Activated CD8-positive, alpha-beta memory T cell treated with anti-CD3 and anti-CD28 coated beads for 24 hours (primary cell): ENCODE results near the gene PRSS22.

ENCODE experiments used
- DNase-seq: peaks from one replicate; pipeline ENCODE4 v3.0.0-alpha.2; 2020

The PRSS22 gene

DNA sequence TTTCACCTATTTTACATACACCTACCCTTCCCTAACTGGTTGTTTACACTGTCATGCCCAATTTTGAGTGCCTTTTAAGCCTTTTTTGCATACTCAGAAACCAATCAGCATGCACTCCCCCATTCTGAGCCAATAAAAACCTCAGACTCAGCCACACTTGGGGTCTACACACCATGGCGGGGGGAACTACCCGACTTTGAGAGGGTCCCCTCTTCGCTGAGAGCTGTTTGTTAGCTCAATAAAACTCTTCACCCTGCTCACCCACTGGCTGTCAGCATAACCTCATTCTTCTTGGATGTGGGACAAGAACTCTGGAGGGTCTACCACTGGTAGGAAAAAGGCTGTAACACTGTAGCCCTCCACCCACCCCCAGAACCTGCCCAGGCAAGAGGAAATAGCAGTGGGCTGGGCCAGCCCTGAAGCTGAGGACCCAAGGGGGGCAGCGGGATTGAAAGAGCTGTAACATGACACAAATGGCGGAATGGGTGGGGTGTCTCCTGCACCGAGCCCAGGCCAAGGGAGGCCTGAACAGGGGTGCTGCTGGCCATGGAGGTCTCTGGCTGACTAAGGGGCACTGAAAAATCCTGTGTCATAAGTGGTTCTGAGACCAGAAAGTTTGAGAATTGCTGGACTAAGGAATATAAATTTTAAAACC, 22.0 kb upstream of the PRSS22 start:
- no peak for DNase-seq

DNA sequence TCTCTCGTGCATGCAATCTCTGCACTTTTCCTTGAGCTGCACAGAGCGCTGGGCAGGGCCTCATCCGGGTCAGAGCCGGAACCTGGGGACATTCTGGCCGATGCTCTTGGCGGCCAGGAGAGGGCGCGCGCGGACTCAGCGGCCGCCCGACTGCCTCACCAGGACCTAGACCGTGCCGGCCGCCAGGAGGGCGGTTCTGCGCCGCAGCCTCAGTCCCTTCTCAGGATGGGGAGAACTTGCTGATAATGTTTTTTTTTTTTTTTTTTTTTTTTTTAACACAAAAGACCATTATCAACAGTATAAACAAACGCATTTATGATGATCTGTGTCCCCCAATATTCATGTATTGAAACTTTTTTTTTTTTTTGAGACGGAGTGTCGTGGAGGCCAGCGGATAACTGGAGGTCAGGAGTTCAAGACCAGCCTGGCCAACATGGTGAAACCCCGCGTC, 17.0 kb upstream of the PRSS22 start:
- peak; percentile 82 for DNase-seq

DNA sequence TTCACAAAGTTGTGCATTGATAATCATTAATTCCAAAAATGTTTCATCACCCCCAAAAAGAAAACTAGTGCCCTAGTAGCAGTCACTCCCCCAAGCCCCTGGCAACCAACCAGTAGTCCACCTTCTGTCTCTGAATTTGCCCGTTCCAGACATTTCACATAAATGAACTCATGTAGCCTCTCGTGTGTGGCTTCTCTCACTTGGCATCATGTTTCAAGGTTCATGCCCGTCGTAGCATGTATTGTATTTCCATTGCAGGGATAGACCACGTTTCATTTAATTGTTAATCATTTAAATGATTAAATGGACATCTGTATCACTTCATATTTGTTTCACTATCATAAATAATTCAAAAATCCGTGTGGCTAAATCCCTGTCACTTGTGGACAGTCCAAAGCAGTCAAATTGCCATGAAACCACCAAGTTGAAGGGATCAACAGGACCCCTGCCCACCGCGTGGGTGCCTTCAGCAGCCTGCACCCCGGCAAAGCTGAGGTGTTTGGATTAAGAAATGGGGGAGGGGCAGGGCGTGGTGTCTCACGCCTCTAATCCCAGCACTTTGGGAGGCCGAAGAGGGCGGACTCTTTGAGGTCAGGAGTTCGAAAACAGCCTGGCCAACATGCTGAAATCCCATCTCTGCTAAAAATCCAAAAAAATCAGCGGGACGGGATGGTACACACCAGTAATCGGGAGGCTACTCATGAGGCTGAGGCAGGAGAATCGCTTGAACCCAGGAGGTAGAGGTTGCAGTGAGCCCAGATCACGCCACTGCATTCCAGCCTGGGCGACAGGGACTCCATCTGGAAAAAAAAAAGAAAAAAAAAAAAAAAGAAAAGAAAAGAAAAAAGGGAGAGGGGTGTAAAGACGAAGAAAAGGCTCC, 16.3 kb upstream of the PRSS22 start:
- DNase-seq = no peak

- no peak for DNase-seq
Measured at GRCh38 chr16:2871926-2872325, 14.0 kb upstream of the PRSS22 start.

- DNase-seq = peak; percentile 99
Measured at GRCh38 chr16:2867987-2868789, 10.2 kb upstream of the PRSS22 start.

- no peak for DNase-seq
Measured at GRCh38 chr16:2867661-2867986, 9.7 kb upstream of the PRSS22 start.

- DNase-seq = no peak
Measured at GRCh38 chr16:2866431-2866830, 8.5 kb upstream of the PRSS22 start.

DNA sequence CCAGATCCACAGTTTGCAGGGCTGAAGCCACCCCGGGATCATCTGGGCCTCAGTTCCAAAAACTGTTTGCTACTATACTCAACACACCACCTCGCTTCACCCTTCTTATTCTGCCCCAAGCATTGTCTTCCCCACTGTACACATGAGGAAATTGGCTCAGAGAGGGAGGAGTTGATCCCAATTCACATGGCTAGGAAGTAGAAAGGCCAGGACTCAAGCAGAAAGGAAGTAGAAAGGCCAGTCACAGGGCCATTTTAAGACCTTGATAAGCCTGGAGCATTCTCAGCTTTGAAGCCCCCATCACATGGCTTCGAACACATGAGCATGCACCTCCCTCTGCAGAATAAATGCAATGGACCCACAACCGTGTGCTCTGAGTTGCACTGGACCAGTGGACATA, 7.7 kb upstream of the PRSS22 start:
- DNase-seq = no peak

DNA sequence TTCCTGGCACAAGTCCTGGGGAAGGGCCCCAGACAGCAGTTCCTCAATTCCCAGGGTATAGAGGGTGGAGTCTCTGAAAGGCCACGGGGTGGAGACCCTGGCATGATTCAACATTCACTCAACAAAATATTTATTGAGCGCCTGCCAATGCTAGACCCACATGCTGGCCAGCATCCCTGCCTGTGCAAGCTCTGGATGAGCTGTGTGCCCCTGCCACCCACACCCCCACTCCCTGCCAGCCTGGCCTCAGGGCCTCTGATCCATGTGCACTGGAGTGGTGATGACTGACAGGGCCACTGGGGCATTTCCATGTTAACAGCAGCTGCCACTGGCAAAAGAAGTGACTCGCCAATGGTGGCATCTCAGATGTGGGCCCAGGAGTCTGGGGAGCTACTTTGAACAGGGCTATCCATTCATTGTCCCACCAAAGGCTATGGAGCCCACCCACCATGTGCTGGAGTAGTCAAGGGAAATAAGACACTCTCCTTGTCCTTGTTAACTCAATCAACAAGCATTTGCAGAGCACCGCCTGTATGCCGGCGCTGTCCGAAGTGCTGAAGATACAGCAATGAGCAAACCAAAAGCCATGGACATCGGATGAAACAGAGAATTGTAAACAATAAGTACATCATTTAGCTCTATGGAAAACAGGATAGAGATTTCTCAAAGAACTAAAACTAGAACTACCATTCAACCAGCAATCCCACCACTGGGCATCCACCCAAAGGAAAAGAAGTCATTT, 3.0 kb upstream of the PRSS22 start:
- DNase-seq = no peak

DNA sequence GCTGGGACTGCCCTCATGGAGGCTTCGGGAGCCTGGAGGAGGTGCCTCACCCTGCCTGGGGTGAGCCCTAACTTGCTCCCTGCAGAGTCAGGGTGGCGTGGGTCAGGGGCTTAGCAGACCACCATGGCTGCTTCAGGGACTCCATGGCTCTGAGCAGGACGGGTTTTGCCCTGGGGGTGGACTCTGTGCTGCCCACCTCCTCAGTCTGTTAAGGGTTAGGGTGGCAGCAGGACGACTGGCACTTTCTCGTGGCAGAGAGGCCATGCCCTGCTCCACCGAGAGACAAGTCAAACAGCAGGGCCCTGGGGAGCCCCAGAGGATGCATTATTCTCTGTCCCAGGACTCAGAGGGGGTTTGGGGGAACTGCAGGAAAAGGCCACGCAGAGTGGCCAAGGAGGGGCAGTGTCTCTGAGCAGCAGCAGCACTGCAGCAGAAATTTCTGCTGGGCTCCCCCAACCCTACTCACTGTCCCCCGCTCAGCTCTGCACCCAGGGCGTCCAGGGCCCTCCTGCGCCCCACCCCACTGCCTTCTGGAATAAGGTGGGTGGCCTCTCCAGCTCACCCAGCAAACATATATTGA, 1.8 kb upstream of the PRSS22 start:
- no peak for DNase-seq

DNA sequence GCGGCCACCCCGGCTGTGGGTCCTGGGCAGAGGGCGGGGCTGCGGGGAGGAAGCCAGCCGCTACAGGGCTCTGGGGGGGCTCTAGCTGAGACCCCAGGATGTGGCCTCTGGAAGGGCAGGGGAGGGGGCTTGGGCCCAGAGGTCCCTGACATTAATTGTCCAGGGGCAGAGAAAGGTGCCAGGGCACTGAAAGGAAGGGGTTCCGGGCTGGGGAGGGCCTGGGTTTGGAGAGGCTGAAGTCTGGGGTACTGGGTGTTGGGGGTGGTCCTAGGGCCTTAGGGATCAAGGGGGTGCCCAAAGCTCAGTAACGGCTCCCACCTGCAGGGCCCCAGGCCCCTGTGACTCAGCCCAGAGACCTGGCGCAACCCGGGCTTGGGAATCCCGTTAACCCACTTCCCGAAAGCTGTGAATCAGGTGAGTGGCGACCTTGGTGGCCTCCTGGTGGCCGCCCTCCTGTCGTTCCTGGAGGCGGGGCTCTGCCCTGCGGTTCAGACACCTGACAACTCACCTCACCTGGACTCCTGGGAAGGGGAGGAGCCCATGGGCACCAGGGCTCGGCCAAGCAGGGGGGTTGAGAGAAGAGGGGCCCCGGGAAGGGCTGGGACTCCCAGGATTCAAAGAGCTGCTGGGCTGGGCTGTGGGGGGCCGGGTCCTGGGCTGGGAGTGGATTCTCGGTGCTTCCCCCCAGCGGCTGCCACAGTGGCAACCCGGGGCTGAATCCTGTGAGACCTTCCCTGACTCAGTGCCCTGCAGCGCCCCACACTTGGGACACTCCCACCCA, 465 bp upstream of the PRSS22 start:
- no peak for DNase-seq

GRCh38 chr16:2856686-2857450, 1.1 kb downstream of the PRSS22 start:
- DNase-seq = no peak

DNA sequence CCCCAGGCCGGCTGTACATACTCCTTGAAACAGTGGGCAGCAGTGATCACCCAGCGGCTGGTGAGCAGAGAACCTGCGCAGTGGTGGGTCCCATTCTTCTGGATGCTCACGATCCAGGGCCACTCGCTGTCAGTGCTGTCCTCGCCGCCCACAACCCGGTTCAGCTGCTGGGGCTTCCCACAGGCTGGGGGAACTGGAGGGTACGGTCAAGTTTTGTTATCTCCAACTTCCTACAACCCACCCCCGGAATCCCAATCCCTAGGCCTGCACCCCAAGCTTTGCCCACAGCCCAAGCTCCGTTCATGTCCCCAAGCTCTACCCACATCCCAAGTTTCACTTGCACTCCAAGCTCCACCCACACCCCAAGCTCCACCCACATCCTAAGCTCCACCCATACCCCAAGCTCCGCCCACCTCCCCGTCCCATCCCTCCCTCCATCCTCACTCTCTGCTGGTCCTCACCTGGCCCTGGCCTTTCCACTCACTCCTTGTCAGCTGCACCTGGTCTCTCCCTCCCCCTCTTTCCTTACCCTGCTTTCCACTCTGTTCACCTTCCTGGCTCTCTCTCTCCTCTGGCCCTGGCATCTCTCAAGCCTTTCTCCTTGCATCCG, 1.8 kb downstream of the PRSS22 start:
- no peak for DNase-seq

GRCh38 chr16:2855536-2855935, 2.4 kb downstream of the PRSS22 start:
- no peak for DNase-seq

- no peak for DNase-seq
Measured at GRCh38 chr16:2854700-2855309, 3.2 kb downstream of the PRSS22 start.

- DNase-seq = no peak
Measured at GRCh38 chr16:2853531-2854073, 4.4 kb downstream of the PRSS22 start.

DNA sequence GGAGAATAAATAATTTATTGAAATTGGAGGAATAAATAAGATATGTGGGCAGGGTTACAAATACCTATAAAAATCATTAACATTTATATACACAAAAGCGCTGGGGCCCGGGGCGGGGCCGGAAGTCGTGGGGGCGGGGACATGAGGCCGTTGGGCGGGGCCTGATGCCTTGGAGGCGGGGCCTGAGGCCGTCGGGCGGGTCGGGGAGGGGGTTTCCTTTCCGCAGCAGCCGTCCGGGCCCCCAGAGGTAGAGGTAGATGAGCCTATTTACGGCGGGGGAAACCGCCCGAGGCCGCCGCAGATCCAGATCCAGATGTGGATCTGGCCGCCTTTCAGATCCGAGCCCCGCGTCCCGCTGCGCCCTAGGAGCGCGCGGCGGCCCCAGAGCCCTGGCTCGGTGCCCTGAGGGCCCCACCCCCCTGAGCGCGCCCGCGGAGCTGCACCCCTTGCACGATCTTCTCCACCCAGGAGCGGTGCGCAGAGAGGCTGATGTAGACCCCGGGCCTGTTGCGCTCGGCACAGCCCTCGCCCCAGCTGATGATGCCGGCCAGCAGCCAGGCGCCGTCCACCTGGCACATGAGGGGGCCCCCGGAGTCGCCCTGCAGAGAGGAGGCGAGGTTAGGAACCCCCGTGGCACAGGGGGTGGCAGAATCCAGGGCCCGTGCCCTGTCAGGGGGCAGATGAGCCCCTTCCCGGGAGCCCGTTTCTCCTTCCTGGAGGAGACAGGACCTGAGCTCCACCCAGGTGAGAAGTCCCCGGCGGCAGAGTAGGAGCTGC, 5.1 kb downstream of the PRSS22 start:
- no peak for DNase-seq

GRCh38 chr16:2852003-2852730, 5.8 kb downstream of the PRSS22 start:
- DNase-seq = no peak
